ENCODE data around the gene RELA.

Gene RELA

GRCh38 chr11:65613091-65613928 is 49.4 kb downstream of the RELA start:
- no peak for DNase-seq (ENCODE audit: low read depth in 2 of 2)

- DNase-seq (ENCODE audit: low read depth in 2 of 2), result no peak
Observed at GRCh38 chr11:65612691-65613090, 50.0 kb downstream of the RELA start.

GRCh38 chr11:65611758-65612603 is 50.7 kb downstream of the RELA start:
- DNase-seq (ENCODE audit: low read depth in 2 of 2), result no peak

- no peak for DNase-seq (ENCODE audit: low read depth in 2 of 2)
Observed at GRCh38 chr11:65611028-65611757, 51.5 kb downstream of the RELA start.

- DNase-seq (ENCODE audit: low read depth in 2 of 2), result no peak
Observed at GRCh38 chr11:65610404-65610803, 52.3 kb downstream of the RELA start.

- DNase-seq (ENCODE audit: low read depth in 2 of 2), result no peak
Observed at GRCh38 chr11:65609665-65610064, 53.1 kb downstream of the RELA start.

- DNase-seq (ENCODE audit: low read depth in 2 of 2), result no peak
Observed at GRCh38 chr11:65609229-65609628, 53.5 kb downstream of the RELA start.

GRCh38 chr11:65607614-65608426 is 54.9 kb downstream of the RELA start:
- DNase-seq (ENCODE audit: low read depth in 2 of 2), result no peak

GRCh38 chr11:65606876-65607613 is 55.7 kb downstream of the RELA start:
- DNase-seq (ENCODE audit: low read depth in 2 of 2), result no peak

- DNase-seq (ENCODE audit: low read depth in 2 of 2), result no peak
Observed at GRCh38 chr11:65604258-65604657, 58.5 kb downstream of the RELA start.

All from stimulated activated CD8-positive, alpha-beta memory T cell treated with anti-CD3 and anti-CD28 coated beads, Interleukin-7, amount 100 ng/mL, for 4 hours (primary cell).